COR-L47 (cell line): Measurements from ENCODE around the gene CAMK2B.

ENCODE experiments used
- DNase-seq: peaks from one replicate; lab custom pipeline; 2025; lab: John Stamatoyannopoulos, UW

Gene CAMK2B

GRCh38 chr7:44229546-44230105 is 95.8 kb downstream of the CAMK2B start:
- DNase-seq, result no peak

GRCh38 chr7:44228571-44229350 is 96.6 kb downstream of the CAMK2B start:
- DNase-seq, result no peak

DNA sequence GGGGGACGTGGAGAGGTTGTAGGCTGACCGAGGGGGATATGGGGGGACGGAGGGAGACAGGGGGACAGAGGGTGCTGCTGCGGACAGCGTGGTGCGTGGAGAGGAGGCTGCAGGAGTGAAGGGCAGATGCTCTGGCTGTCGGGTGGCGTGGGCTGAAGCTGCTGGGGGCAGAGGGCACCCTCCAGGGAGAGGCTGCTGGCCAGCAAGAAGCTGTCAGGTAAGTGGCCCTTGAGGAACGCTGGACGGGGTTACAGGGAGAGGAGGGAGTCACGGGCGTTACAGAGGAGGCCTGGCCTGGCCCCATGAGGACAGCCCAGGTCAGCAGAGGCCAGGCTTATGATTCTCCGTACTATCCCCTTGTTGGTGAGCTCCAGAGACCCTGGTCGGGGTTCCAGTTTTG is 97.5 kb downstream of the CAMK2B start:
- DNase-seq, result no peak

GRCh38 chr7:44226396-44226753 is 99.0 kb downstream of the CAMK2B start:
- DNase-seq, result no peak

- DNase-seq, result peak; percentile 50
Observed at GRCh38 chr7:44225566-44226395, 99.6 kb downstream of the CAMK2B start.

DNA sequence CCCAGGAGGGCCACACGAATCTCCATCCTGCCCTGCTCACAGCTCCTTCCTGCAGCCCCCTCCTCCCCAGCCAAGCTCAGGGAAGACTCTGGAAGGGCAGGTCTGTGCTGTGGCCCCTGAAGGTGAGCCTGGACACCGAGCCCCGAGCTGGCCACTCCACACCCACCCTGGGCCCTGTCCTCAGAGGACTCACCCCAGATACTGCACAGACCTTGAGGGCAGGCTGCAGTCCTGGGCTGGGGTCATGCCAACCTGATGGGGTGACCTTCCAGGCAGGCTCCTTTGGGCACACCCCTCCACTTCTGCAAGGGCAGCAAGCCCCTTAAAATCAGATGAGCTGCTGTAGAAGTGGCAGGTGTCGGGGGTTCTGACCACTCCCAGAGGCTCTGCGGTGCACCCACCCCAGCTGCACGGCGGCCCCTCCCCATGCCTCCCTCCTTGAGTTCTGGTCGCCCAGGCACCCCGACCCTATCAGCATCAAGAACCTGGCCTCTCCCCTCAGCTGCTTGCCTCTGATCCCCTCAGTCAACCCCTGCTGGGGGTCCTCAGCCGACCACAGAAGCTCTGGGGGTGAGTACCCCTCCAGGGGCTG is 100.3 kb downstream of the CAMK2B start:
- no peak for DNase-seq

GRCh38 chr7:44224080-44224973 is 101.1 kb downstream of the CAMK2B start:
- peak; percentile 87 for DNase-seq

- peak; percentile 80 for DNase-seq
Observed at GRCh38 chr7:44223362-44224079, 101.9 kb downstream of the CAMK2B start.

DNA sequence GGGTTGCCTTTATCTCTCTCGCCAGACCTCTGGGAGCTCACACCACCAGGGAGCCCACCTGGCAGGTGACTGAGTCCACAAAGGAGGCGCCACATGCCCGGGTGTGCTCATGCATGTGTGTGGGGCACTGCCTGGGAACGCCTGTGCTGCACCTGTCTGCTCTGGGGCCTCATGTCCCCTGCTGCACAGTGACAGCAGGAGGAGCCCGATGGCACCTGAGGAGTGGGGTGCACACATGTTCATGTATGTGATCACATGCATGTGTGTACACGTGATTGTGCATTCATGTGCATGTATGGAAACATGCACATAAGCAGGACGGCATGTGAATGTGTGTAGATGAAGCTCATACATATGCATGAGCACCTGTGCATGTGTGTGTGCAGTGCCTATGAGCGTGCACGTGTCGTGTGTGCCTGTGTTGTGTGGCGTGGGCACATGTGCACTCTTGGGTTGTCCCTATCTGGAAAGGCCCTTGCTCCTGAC is 102.6 kb downstream of the CAMK2B start:
- DNase-seq, result peak; percentile 68

GRCh38 chr7:44222074-44222473 is 103.3 kb downstream of the CAMK2B start:
- DNase-seq, result no peak

DNA sequence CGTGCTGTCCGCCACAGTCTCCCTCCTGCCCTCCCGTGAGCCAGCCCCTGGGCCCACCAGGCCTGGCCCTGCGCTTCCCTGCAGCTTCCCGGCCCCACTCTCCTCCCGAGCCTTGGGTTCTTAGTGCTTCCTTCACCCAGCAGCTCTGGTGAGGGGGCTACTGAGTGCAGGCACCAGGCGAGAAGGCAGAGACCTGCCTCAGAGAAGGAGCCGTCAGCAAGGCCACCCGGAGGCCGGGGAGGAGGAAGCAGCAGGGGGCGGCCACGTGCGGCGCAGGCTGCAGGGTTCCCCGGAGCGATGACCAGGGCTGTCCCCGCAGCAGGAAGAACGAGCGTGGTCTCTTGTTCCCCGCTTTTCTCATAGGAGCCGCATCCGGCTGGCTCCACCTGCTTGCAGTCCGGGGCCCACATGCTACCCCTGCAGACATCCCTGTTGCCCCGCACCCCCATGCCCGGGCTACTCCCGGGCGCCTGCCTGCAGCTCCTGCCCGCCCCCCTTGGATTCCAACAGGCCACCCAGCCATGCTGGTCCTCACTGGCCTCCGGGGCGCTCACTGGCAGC is 104.1 kb downstream of the CAMK2B start:
- no peak for DNase-seq

DNA sequence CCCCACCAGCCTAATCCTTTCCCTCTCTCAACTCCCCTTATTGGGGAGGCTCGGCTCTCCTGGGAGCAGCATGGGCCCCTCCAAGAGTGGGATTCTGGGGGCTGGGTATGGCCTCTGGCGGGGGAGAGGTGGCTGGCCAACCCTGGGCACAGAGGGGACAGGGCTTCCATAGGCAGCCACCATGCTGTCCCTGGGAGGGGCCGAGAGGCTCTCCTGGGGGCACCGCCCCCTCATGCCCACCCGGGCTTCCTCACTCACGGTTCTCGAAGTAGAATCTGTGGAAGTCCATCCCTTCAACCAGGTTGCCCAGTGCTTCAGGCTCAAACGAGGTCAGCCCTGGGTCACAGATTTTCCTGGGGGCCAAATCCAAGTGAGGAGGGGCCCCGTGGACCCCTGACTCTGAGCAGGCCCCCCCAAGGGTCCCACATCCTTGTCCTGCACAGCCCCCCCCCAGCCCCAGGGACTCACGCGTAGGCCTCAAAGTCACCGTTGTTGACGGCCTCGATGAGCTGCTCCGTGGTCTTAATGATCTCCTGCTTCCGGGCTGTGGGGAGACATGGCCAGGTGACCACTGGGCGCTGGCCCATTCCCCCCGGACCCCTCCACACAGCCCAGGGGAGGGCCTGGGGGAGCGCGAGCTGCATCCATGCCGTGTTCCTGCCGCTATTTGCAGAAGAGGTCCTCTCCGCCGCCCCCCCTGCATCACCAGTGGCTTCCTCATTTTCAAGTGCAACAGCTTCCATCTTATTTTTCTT is 104.9 kb downstream of the CAMK2B start:
- no peak for DNase-seq

DNA sequence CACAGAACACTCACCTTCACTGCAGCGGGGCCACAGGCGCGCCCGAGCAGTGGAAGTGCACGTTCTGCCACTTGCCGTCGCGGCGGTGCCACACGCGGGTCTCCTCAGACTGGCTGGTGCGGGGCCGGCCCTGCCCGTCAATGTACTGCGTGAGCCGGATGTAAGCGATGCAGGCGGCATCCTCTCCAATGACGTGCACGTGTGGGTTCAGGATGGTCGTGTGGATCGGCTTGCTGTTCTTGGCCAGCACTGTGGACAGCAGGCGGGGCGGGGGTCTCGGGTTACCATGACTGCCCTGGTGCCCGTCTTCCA is 105.4 kb downstream of the CAMK2B start:
- DNase-seq, result no peak

DNA sequence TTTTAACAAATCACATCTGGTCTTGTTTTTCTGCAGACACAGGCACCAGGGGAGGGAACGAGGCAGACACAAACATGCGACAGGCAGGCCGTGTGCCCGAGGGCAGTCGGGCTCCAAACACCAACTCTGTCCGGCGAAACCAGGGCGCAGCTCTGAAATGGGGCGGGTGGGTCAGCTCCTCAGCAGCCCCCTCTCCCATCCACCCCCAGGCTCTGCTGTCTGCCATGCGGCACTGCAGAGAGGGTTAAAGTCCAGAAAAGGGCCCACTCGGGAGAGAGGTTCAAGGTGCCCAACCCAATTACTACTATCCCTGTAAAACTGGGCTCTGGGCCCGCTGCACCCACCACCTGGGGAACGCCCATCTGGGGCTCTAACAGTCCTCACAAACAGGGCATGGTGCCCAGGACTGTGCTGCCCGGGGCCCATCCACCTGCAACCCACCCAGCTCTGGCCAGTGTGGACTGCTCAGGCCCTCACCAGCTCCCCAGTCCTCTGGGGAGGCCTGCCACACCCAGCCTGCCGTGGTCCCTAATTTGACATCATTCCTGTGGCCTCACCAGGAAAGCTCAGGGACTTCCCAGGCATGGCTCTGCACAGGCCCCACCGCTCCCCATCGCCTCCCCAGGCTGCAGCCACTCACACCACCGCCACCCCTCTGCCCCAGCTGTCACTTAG is 105.9 kb downstream of the CAMK2B start:
- no peak for DNase-seq

GRCh38 chr7:44218418-44219201 is 106.8 kb downstream of the CAMK2B start:
- DNase-seq, result no peak

DNA sequence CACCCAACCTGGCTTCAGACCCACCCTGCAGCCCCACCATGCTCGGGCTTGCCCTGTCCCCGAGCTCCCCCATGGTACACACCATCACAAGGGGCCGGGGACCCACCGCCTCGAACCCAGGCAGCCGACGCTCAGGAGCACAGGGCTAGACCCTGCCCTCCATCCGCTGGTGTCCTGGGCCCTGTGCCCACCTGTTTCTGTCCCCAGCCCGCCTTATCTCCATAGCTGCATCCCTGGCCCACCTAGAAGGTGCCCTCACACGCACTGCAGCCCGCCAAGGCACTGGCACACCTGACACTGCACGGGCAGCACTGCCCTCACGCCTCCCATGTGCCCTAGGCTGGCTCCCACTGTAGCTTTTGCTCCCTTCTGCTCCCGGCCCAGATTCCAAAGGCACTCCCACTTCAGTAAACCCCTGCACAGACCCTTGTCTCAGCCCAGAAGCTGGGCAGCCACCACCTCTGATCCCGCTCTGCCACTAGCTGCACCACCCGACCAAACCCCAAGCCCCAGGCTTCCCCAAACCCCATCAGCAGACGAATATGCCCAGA is 107.5 kb downstream of the CAMK2B start:
- DNase-seq, result no peak

DNA sequence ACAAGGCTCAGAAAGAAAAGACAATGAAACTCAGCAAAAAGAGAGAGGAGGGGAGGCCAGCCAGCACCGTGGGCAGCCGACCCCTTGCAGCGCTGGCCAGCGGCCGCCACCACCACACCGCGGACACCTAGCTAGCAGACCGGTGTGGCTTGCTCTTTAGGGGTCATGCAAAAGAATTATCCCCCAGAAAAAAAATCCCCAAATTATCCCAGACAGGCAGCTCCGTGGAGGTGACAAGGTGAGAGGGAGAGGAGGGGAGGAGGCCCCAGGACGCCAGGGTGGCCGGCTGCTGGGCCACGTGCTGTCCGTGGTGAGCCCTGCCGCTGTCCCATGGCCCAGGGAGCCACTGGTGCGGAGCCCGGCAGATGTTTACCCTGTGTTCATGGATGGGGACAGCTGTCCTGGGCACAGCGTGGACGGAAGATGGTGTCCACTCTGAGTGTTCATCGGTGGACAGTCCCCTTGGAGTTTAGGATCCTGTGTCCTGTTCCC is 108.1 kb downstream of the CAMK2B start:
- DNase-seq, result no peak
